Upper lobe of right lung (tissue), 1 donor: ENCODE measurements around the gene PCGF6. TPM values are rescaled to one million over a fixed set of nuclear protein-coding genes. Genes with fewer than 3 reads are reported as not detected.
"Not testable (repeated sequence)": the region's sequence is repeated elsewhere in the genome, so short reads cannot be mapped to it uniquely, and the experiment has no call there.

ENCODE experiments used
- ATAC-seq: fragments of 200-7000 bp; cut with Tn5 transposase; one replicate; pipeline ENCODE4 v1.9.1; 2020; ENCODE audit warnings: mild to moderate bottlenecking, moderate library complexity
- DNase-seq: peaks from one replicate; pipeline ENCODE4 v3.0.0-alpha.2; 2020
- H3K27ac ChIP-seq: fragments of 200-600 bp; one replicate; pipeline ENCODE4 v1.8.0; 2022
- H3K27me3 ChIP-seq: fragments of 200-600 bp; one replicate; pipeline ENCODE4 v1.8.0; 2022; ENCODE audit warnings: mild to moderate bottlenecking
- H3K36me3 ChIP-seq: fragments of 200-600 bp; one replicate; pipeline ENCODE4 v1.8.0; 2022
- H3K4me1 ChIP-seq: fragments of 200-600 bp; one replicate; pipeline ENCODE4 v1.8.0; 2022
- H3K4me3 ChIP-seq: fragments of 200-600 bp; one replicate; pipeline ENCODE4 v1.8.0; 2022; ENCODE audit warnings: mild to moderate bottlenecking
- H3K9me3 ChIP-seq: fragments of 200-600 bp; one replicate; pipeline ENCODE4 v1.8.0; 2022
- CTCF ChIP-seq: fragments of 200-600 bp; IDR thresholded peaks from one replicate; pipeline ENCODE4 v1.8.0; 2022; ENCODE audit warnings: antibody characterized with exemption
- intact Hi-C: fragments of 100-400 bp; cut with DNase I; formaldehyde crosslinking; loops from one replicate; pipeline ENCODE4 v1.11.0; 2022
- total RNA-seq: library from RNA; stranded (reverse); fragmentation: NEBNext Ultra II Directional; extraction: Animal tissue kit (Norgen Biotek cat#: 25700); gene quantifications from one replicate; pipeline ENCODE4 v1.2.1, GENCODE V29; 2021
- donor health status: DM: no; HTN: yes; CAD: no; lungs with severe emphysema.

Gene PCGF6
- total RNA-seq, 1 donor from 2014 or later, result 5.5 TPM

- Histone ChIP-seq H3K9me3 (no peaks in the 10 kb centered on the region), H3K27ac (peak overlapping the region; percentile 70), H3K4me3 (peak overlapping the region; percentile 91), H3K27me3 (no peaks in the 10 kb centered on the region), H3K4me1 (peaks cover 12% of the 10 kb centered on the region), H3K36me3 (no peaks in the 10 kb centered on the region)
- ATAC-seq (no peak), DNase-seq (peak; percentile 27)
- TF ChIP-seq CTCF, result no peak
- intact Hi-C loops, result no loop called here
These were observed 16.4 kb upstream of the PCGF6 start for GRCh38 chr10:103367379-103367781.

GRCh38 chr10:103360791-103361190 is 9.9 kb upstream of the PCGF6 start:
- H3K27ac ChIP-seq, H3K4me3 ChIP-seq, ATAC-seq, H3K9me3 ChIP-seq, H3K36me3 ChIP-seq, H3K4me1 ChIP-seq, intact Hi-C loops, H3K27me3 ChIP-seq: not testable (repeated sequence)
- peak; percentile 17 for DNase-seq

GRCh38 chr10:103359493-103359892 is 8.6 kb upstream of the PCGF6 start:
- H3K9me3 ChIP-seq, H3K27me3 ChIP-seq, H3K4me3 ChIP-seq, H3K4me1 ChIP-seq, H3K27ac ChIP-seq, intact Hi-C loops, ATAC-seq, H3K36me3 ChIP-seq: not testable (repeated sequence)
- peak; percentile 12 for DNase-seq

- intact Hi-C loops, result no loop called here
- Histone ChIP-seq H3K36me3 (no peaks in the 10 kb centered on the region), H3K9me3 (no peaks in the 10 kb centered on the region), H3K4me1 (no peaks in the 10 kb centered on the region), H3K4me3 (no peak overlapping the region), H3K27me3 (no peaks in the 10 kb centered on the region), H3K27ac (no peak overlapping the region)
- TF ChIP-seq CTCF, result no peak
- ATAC-seq, result no peak
- DNase-seq, result no peak
These were observed 5.1 kb upstream of the PCGF6 start for GRCh38 chr10:103355906-103356599.

GRCh38 chr10:103354567-103354966 is 3.6 kb upstream of the PCGF6 start:
- H3K4me3 ChIP-seq, H3K36me3 ChIP-seq, H3K27me3 ChIP-seq, ATAC-seq, H3K4me1 ChIP-seq, H3K9me3 ChIP-seq, H3K27ac ChIP-seq, intact Hi-C loops, DNase-seq: not testable (repeated sequence)

- H3K36me3 ChIP-seq, result peaks cover 5% of the 10 kb centered on the region
- ATAC-seq (no peak), DNase-seq (no peak)
- peaks cover 3% of the 10 kb centered on the region for H3K4me1 ChIP-seq
- no peak for TF ChIP-seq CTCF
- intact Hi-C loops, result no loop called here
- no peaks in the 10 kb centered on the region for H3K27me3 ChIP-seq
- no peaks in the 10 kb centered on the region for H3K9me3 ChIP-seq
- H3K27ac ChIP-seq, result no peak overlapping the region
- H3K4me3 ChIP-seq, result no peak overlapping the region
These were observed 2.3 kb upstream of the PCGF6 start for GRCh38 chr10:103353281-103353680.

GRCh38 chr10:103350175-103350516 is 794 bp downstream of the PCGF6 start:
- Histone ChIP-seq H3K4me3 (peak overlapping the region; percentile 83), H3K27me3 (no peaks in the 10 kb centered on the region), H3K36me3 (peaks cover 35% of the 10 kb centered on the region), H3K27ac (peak overlapping the region; percentile 71), H3K4me1 (peaks cover 3% of the 10 kb centered on the region), H3K9me3 (no peaks in the 10 kb centered on the region)
- no peak for TF ChIP-seq CTCF
- intact Hi-C loops, result no loop called here
- ATAC-seq (no peak), DNase-seq (no peak)
